Activated CD8-positive, alpha-beta memory T cell treated with anti-CD3 and anti-CD28 coated beads for 48 hours (primary cell): ENCODE measurements around the gene FGD4.
"Not testable (repeated sequence)": the region's sequence is repeated elsewhere in the genome, so short reads cannot be mapped to it uniquely, and the experiment has no call there.

Experiments
- DNase-seq, 3 experiments: peaks; one replicate each; pipeline ENCODE4 v3.0.0-alpha.2; 2020; ENCODE audit warnings: low read depth in 2 of 3, low spot score in 2 of 3

FGD4 gene

GRCh38 chr12:32517966-32518365 is 118.6 kb downstream of the FGD4 start:
- DNase-seq: no peak

- no peak for DNase-seq
Observed at GRCh38 chr12:32519047-32519446, 119.7 kb downstream of the FGD4 start.

- no peak for DNase-seq
Observed at GRCh38 chr12:32522331-32523221, 123.2 kb downstream of the FGD4 start.

DNA sequence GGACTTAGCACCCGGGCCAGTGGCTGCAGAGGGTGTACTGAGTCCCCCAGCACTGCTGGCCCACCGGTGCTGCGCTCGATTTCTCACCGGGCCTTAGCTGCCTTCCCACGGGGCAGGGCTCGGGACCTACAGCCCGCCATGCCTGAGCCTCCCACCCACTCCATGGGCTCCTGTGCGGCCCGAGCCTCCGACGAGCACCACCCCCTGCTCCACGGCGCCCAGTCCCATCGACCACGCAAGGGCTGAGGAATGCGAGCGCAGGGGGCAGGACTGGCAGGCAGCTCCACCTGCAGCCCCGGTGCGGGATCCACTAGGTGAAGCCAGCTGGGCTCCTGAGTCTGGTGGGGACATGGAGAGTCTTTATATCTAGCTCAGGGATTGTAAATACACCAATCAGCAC is 126.4 kb downstream of the FGD4 start:
- not testable (repeated sequence) for DNase-seq

DNA sequence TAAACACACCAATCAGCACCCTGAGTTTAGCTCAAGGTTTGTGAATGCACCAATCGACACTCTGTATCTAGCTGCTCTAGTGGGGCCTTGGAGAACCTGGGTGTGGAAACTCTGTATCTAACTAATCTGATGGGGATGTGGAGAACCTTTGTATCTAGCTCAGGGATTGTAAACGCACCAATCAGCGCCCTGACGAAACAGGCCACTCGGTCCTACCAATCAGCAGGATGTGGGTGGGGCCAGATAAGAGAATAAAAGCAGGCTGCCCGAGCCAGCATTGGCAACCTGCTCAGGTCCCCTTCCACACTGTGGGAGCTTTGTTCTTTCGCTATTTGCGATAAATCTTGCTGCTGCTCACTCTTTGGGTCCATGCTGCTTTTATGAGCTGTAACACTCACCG is 127.0 kb downstream of the FGD4 start:
- not testable (repeated sequence) for DNase-seq

DNA sequence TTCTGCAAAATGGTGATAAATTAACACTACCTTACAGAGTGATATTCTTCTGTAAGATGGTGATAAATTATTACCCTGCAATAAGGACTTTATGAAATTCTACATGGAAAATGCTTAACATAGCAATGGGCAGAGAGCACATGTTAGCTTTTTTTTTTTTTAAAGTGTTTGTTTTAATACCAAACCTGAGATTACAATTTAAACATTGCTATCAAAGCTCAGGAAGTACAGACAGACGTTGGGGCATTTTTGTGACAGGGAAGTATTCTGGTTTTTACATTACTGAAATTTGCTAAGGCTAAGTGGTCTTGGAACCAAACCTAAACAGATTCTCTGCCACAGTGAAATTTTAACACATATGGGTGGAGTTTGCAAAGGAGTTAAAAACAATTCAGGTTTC is 133.1 kb downstream of the FGD4 start:
- DNase-seq: no peak

GRCh38 chr12:32532951-32533350 is 133.6 kb downstream of the FGD4 start:
- DNase-seq: no peak

GRCh38 chr12:32533506-32533905 is 134.1 kb downstream of the FGD4 start:
- not testable (repeated sequence) for DNase-seq

GRCh38 chr12:32533971-32534590 is 134.7 kb downstream of the FGD4 start:
- DNase-seq: no peak

GRCh38 chr12:32534698-32535097 is 135.3 kb downstream of the FGD4 start:
- DNase-seq: no peak

DNA sequence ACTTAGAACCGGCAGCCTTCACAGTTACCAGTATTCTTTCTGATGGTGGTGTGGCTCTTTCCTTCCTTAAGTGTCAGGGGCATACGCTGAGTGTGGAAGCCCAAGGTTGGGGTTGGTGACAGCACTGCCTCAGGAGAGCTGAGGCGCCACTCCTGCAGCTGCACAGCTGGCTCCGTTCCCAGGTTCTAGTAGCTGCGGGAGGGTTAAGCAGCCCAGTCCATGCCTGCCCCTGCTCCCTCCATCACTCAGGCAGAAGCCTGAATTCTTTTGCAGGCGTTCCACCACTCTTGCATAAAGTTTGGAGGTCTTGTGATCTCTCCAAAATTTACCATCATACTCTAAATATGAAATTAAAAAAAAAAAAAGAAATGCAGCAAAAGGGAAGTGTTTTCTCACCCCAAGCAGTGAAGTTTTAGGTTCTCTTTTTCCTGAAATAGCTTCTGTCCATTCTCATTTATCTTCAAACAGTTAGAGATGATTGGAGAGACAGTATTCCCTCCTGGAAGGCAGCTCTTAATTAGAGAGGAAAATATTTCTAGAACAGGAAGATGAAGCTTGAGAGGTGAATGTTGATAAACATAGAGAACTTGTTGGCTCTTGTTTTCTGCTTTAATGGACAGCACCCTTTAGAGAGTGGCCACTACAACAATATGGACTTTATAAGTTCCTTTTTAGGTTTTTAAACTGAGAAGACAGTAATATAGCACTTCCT is 136.1 kb downstream of the FGD4 start:
- DNase-seq: no peak

DNA sequence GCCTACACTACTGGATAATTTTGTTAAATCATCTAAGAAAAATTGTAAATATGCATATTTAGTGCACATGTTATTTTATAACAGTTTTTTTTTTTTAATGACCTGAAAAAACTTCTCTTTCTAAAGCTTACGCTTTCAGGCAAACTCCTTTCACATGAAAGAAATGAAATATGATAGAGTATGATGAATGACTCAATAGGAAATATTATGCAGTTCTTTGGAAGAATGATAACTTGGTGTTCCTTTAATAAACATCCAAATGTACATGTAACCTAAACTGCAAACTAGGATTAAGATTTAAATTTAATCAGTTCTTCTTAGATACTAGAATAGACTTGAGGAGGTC is 136.6 kb downstream of the FGD4 start:
- DNase-seq: no peak

DNA sequence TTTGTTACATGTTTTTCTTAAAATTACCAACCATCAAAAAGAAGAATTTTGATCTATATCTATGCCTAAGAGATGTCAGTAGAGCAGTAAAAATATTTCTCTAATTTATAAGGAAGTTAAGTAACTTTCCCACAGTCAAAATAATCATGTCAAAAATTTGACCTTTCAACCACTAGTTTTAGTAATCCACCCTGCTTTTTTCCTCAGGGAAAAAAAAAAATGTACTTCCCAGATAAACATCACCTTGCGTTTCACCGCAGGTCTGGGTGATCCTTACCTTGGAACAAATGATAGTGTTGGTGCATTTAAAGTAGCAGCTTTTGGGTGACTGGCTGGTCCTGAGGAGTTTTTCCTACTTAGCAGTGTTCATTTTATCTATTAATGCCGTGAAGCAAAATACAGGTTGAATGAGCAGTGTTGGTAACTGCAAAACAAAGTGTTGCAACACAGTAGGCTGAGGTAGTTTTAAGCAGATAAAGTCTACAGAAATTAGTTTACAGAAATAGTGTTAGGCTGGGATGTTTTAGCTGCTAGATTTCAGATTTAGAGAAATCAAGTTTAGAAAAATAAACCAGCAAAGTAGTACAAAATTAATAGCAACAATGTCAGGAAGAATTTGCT is 142.5 kb downstream of the FGD4 start:
- no peak for DNase-seq

DNA sequence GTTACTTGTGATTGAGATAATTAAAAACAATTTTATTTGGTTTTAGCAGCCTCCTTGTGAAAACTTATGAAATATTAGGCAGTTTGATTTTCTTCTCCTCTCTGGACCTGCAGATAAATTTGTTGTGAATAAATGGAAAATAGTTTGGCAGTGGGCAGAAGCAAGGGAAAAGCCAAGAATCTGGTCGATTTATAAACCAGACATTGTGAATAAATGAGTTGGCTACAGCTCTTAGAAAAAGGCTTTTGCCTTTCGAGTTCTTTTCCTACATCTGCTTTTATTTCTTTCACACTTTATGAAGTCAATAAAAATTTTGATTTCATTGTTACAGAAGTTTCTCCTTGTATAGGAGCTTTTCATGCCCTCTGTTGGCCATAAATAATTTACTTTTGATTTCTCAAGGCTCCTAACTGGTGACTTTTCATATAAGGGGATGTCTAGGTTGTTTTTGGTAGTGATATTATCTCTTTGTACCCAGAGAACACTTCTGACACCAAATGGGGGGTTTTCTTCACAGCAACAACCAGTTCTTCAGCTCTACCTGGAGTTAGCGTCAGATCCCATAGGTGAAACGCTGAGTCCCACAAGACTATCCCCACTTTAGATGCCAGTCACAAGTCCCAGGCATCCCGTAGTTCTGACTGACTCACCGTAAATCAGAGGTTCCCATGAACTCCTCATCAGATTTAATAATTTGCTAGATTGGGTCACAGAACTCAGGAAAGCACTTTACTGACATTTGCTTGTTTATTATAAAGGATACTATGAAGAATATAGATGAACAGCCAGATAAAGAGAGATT is 143.3 kb downstream of the FGD4 start:
- no peak for DNase-seq

DNA sequence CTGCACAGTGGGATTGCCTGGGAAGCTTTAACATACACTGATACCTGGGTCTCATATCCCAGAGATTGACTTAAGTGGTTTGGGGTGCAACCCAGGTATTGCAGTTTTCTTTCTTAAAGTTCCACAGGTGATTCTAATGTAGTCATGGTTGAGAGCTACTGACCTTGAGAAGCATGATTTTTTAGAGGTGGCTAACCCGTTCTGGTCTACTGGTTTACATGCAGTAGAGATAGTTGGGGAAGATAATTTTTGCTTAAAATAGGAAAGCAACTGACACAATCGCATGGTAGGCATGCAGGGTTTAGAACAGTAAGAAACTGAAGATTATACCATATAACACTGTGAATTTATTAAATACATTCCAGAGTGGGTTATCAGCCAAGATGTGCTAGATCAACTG is 145.5 kb downstream of the FGD4 start:
- no peak for DNase-seq

- no peak for DNase-seq
Observed at GRCh38 chr12:32545413-32545980, 146.1 kb downstream of the FGD4 start.

DNA sequence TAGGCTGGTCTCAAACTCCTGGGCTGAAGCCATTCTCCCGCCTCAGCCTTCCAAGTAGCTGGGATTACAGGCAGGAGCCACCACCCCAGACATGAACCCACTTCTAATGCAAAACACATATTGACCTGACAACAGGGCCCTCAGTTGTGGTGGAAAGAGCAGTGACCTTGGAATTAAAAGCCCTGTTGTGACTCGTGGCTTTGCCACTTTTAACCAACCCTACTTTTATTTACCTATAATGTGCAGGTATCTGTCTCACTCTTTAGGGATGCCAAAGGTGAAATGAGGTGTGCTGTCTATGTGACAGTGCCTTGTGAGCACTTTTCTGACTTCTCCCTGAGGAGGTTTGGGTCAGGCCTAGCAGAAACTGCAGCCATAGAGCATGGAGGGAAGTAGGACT is 146.9 kb downstream of the FGD4 start:
- no peak for DNase-seq

DNA sequence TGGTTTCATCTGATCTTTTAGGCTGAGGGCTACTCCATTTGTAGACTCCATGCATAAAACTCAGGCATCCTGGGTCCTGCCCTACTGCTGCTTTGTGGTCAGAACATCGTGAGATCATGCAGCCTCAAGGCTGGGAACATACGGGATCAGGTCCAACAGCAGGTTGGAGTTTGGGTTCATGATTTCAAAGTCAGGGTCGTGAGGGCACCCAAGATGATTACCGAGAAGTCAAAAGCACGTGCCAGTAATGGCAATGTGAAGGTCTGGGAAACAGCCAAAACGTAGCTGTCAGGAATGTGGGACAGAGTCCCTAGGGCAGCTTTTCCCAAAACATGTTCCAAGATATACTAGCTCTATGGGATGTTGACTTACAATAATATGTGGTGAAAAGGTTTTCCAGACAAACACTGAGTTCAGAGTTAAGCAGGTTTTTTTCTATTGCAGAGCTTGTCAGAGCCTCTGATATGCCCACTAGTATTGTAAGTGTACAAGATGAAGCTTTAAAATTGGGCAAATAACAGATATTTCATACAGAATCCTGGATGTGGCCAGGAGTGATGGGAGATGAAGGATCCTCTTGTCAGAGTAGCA is 149.4 kb downstream of the FGD4 start:
- DNase-seq: no peak

DNA sequence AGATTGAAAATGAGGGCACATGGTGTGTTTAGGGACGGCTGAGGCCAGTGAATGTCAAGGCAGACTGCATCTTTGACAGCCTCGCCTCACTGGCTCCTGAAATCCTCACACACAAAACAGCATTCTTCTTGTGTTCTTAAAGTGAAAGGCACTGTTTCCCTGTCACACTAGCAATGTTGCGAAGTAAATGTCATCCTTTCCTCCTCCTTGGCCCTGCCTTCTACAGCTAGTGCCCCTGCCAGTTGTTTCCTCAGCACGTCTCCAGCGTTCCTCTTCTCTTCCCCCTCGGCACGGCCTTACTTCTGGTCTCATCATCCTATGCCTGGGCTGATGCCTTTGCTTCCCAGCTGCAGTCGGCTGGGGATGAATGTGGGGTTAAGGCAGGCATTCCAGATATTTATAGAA is 150.3 kb downstream of the FGD4 start:
- no peak for DNase-seq

- DNase-seq: no peak
Observed at GRCh38 chr12:32551058-32551457, 151.7 kb downstream of the FGD4 start.
